Measurements from ENCODE around the gene COMMD1.

- TF ChIP-seq POLR2AphosphoS5 (IDR thresholded peaks at IDR 0.05; ENCODE audit: low read depth, low read length) (no peak), TAF1 (IDR thresholded peaks at IDR 0.05; ENCODE audit: borderline replicate concordance, insufficient read depth, low read length) (no peak), SIN3A (IDR thresholded peaks at IDR 0.05; ENCODE audit: borderline replicate concordance, insufficient read depth, low read length) (no peak)
- TF ChIP-seq, protein P1, sequence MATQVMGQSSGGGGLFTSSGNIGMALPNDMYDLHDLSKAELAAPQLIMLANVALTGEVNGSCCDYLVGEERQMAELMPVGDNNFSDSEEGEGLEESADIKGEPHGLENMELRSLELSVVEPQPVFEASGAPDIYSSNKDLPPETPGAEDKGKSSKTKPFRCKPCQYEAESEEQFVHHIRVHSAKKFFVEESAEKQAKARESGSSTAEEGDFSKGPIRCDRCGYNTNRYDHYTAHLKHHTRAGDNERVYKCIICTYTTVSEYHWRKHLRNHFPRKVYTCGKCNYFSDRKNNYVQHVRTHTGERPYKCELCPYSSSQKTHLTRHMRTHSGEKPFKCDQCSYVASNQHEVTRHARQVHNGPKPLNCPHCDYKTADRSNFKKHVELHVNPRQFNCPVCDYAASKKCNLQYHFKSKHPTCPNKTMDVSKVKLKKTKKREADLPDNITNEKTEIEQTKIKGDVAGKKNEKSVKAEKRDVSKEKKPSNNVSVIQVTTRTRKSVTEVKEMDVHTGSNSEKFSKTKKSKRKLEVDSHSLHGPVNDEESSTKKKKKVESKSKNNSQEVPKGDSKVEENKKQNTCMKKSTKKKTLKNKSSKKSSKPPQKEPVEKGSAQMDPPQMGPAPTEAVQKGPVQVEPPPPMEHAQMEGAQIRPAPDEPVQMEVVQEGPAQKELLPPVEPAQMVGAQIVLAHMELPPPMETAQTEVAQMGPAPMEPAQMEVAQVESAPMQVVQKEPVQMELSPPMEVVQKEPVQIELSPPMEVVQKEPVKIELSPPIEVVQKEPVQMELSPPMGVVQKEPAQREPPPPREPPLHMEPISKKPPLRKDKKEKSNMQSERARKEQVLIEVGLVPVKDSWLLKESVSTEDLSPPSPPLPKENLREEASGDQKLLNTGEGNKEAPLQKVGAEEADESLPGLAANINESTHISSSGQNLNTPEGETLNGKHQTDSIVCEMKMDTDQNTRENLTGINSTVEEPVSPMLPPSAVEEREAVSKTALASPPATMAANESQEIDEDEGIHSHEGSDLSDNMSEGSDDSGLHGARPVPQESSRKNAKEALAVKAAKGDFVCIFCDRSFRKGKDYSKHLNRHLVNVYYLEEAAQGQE (IDR thresholded peaks at IDR 0.05; ENCODE audit: insufficient read depth in 1 of 2, low read depth in 2 of 2, low read length in 2 of 2): no peak
These were observed 5.2 kb upstream of the COMMD1 start for GRCh38 chr2:61900281-61900680.
